Measurements from ENCODE around the gene HEPN1. TPM values are rescaled to one million over a fixed set of nuclear protein-coding genes. Genes with fewer than 3 reads are reported as not detected.
A peak's percentile ranks its signal among the peaks of the same experiment; 100 is the strongest.

Gene HEPN1
- total and polyA plus RNA-seq, 2 experiments from 2014 or later = not detected

- H3K27me3 Mint-ChIP-seq (ENCODE audit: insufficient read depth, low read depth, poor library complexity) = peaks cover 31% of the 10 kb centered on the region
- Histone ChIP-seq H3K79me2 (replicated peaks; ENCODE audit: insufficient read depth) (no peaks in the 10 kb centered on the region), H3K27me3 (ENCODE audit: insufficient read depth) (peaks cover 48% of the 10 kb centered on the region), H3K36me3 (ENCODE audit: insufficient read depth) (no peaks in the 10 kb centered on the region), H4K20me1 (replicated peaks; ENCODE audit: insufficient read depth) (no peaks in the 10 kb centered on the region), H3K9me2 (ENCODE audit: insufficient read depth) (peaks cover 9% of the 10 kb centered on the region; the same call in 1 of the 2 replicates), H3K4me1 (ENCODE audit: insufficient read depth) (no peaks in the 10 kb centered on the region), H3K27ac (ENCODE audit: low read depth) (no peak overlapping the region), H3K4me2 (no peak overlapping the region), H3K4me3 (no peak overlapping the region), H2AFZ (0 out of 2 replicates have a peak overlapping the region, but pooled peaks have one; percentile 59), H3F3A (replicated peaks; ENCODE audit: low read depth) (0 out of 2 replicates have a peak, but pooled peaks cover 3% of the 10 kb centered on the region)
- no peak overlapping the region for H3K4me3 Mint-ChIP-seq
- peaks cover 3% of the 10 kb centered on the region; the same call in 1 of the 3 replicates for H3K4me1 Mint-ChIP-seq
- ATAC-seq (no peak), DNase-seq (ENCODE audit: low spot score) (no peak)
- TF ChIP-seq ETS1 (IDR thresholded peaks at IDR 0.05) (no peak), ZNF114 (CRISPR knock-in tag; IDR thresholded peaks at IDR 0.05) (no peak), POLR2AphosphoS5 (IDR thresholded peaks at IDR 0.05; ENCODE audit: low read depth) (no peak), EZH2phosphoT487 (IDR thresholded peaks at IDR 0.05; ENCODE audit: unreplicated experiment) (no peak), STAT1 (IDR thresholded peaks at IDR 0.05; ENCODE audit: unreplicated experiment) (no peak), CREB1 (CRISPR knock-in tag; IDR thresholded peaks at IDR 0.05; ENCODE audit: low read depth) (no peak), EZH2 (IDR thresholded peaks at IDR 0.05; ENCODE audit: low read depth, unreplicated experiment) (no peak), ZNF331 (CRISPR knock-in tag; IDR thresholded peaks at IDR 0.05; ENCODE audit: low read depth) (no peak), NANOG (IDR thresholded peaks at IDR 0.05; ENCODE audit: borderline replicate concordance) (no peak), JUNB (IDR thresholded peaks at IDR 0.05; ENCODE audit: unreplicated experiment) (no peak), ZNF462 (CRISPR knock-in tag; IDR thresholded peaks at IDR 0.05) (no peak)
- TF ChIP-seq, protein P1, sequence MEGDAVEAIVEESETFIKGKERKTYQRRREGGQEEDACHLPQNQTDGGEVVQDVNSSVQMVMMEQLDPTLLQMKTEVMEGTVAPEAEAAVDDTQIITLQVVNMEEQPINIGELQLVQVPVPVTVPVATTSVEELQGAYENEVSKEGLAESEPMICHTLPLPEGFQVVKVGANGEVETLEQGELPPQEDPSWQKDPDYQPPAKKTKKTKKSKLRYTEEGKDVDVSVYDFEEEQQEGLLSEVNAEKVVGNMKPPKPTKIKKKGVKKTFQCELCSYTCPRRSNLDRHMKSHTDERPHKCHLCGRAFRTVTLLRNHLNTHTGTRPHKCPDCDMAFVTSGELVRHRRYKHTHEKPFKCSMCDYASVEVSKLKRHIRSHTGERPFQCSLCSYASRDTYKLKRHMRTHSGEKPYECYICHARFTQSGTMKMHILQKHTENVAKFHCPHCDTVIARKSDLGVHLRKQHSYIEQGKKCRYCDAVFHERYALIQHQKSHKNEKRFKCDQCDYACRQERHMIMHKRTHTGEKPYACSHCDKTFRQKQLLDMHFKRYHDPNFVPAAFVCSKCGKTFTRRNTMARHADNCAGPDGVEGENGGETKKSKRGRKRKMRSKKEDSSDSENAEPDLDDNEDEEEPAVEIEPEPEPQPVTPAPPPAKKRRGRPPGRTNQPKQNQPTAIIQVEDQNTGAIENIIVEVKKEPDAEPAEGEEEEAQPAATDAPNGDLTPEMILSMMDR (conservative IDR thresholded peaks at IDR 0.05; ENCODE audit: low read depth in 2 of 2) = no peak
- TF ChIP-seq, protein P2, sequence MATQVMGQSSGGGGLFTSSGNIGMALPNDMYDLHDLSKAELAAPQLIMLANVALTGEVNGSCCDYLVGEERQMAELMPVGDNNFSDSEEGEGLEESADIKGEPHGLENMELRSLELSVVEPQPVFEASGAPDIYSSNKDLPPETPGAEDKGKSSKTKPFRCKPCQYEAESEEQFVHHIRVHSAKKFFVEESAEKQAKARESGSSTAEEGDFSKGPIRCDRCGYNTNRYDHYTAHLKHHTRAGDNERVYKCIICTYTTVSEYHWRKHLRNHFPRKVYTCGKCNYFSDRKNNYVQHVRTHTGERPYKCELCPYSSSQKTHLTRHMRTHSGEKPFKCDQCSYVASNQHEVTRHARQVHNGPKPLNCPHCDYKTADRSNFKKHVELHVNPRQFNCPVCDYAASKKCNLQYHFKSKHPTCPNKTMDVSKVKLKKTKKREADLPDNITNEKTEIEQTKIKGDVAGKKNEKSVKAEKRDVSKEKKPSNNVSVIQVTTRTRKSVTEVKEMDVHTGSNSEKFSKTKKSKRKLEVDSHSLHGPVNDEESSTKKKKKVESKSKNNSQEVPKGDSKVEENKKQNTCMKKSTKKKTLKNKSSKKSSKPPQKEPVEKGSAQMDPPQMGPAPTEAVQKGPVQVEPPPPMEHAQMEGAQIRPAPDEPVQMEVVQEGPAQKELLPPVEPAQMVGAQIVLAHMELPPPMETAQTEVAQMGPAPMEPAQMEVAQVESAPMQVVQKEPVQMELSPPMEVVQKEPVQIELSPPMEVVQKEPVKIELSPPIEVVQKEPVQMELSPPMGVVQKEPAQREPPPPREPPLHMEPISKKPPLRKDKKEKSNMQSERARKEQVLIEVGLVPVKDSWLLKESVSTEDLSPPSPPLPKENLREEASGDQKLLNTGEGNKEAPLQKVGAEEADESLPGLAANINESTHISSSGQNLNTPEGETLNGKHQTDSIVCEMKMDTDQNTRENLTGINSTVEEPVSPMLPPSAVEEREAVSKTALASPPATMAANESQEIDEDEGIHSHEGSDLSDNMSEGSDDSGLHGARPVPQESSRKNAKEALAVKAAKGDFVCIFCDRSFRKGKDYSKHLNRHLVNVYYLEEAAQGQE (IDR thresholded peaks at IDR 0.05; ENCODE audit: unreplicated experiment) = no peak
- peaks cover 23% of the 10 kb centered on the region for H3K9me3 Mint-ChIP-seq
- no peak overlapping the region for H3K27ac Mint-ChIP-seq
- no peaks in the 10 kb centered on the region; the same call in 1 of the 3 replicates for H3K36me3 Mint-ChIP-seq (ENCODE audit: low read depth)
These were observed 1.9 kb upstream of the HEPN1 start for GRCh38 chr11:124917115-124917637.

Data from GM23338 (cell line).